Vagina (tissue), 2 donors: ENCODE results near the gene KRT2. TPM values are rescaled to one million over a fixed set of nuclear protein-coding genes. Genes with fewer than 3 reads are reported as not detected.

ENCODE experiments used
- DNase-seq, 2 donors: peaks; one replicate each; pipeline ENCODE4 v3.0.0-alpha.2; 2017; ENCODE audit errors: extremely low spot score in 2 of 2
- H3K27ac ChIP-seq: fragments of 200-600 bp; sonication (generic); one replicate; pipeline ENCODE4 v1.5.1; 2019
- H3K27me3 ChIP-seq: fragments of 200-600 bp; sonication (generic); one replicate; pipeline ENCODE4 v1.5.1; 2019
- H3K36me3 ChIP-seq, 2 donors: fragments of 200-600 bp; sonication (generic); one replicate each; pipeline ENCODE4 v1.5.1; 2017 to 2019
- H3K4me1 ChIP-seq: fragments of 200-600 bp; sonication (generic); one replicate; pipeline ENCODE4 v1.5.1; 2019
- H3K4me3 ChIP-seq, 2 donors: fragments of 200-600 bp; sonication (generic); 1 replicate in 1 of 2; 2 replicates in 1 of 2; pipeline ENCODE4 v1.5.1; 2016 to 2019
- H3K9me3 ChIP-seq: fragments of 200-600 bp; sonication (generic); one replicate; pipeline ENCODE4 v1.5.1; 2019
- CTCF ChIP-seq, 3 experiments: fragments of 450-650 bp in 2 of 3; fragments of 200-600 bp in 1 of 3; sonication (generic) in 1 of 3; IDR thresholded peaks; one replicate each; pipeline ENCODE4 v1.5.1; 2017 to 2019; ENCODE audit warnings: antibody characterized with exemption in 3 of 3, mild to moderate bottlenecking in 2 of 3, moderate library complexity in 2 of 3
- POLR2A ChIP-seq, 2 donors: fragments of 450-650 bp; IDR thresholded peaks; one replicate each; pipeline ENCODE4 v1.6.1; 2017; ENCODE audit warnings: antibody characterized with exemption in 2 of 2, mild to moderate bottlenecking in 2 of 2, moderate library complexity in 2 of 2
- POLR2AphosphoS5 ChIP-seq, 2 donors: sonication (generic); formaldehyde crosslinking; IDR thresholded peaks; one replicate each; pipeline ENCODE4 v1.9.0; 2017; ENCODE audit warnings: antibody characterized with exemption in 2 of 2, mild to moderate bottlenecking in 2 of 2, low read depth in 1 of 2; ENCODE audit not compliant: insufficient read depth in 1 of 2
- intact Hi-C: fragments of 100-400 bp; cut with DNase I; formaldehyde crosslinking; loops from one replicate; pipeline ENCODE4 v1.15.1; 2023
- total RNA-seq: library from RNA; depleted of rRNA; stranded (reverse); fragments of >200 nt; gene quantifications from one replicate; pipeline ENCODE4 v1.2.3, GENCODE V29; 2016

KRT2 gene
- total RNA-seq, 1 donor from 2014 or later, result 2.0 TPM

- no peak for TF ChIP-seq CTCF (IDR thresholded peaks at IDR 0.05)
- TF ChIP-seq POLR2A (IDR thresholded peaks at IDR 0.05), result no peak
- no peak for TF ChIP-seq POLR2AphosphoS5 (IDR thresholded peaks at IDR 0.05; ENCODE audit: insufficient read depth in 1 of 2, low read depth in 1 of 2)
- Histone ChIP-seq H3K27ac (no peak overlapping the region), H3K4me3 (no peak overlapping the region), H3K4me1 (no peaks in the 10 kb centered on the region), H3K27me3 (no peaks in the 10 kb centered on the region), H3K9me3 (no peaks in the 10 kb centered on the region), H3K36me3 (no peaks in the 10 kb centered on the region)
- intact Hi-C loops, result no loop called here
- DNase-seq, result peak; percentile 27 to 79
Observed at GRCh38 chr12:52607314-52607713, 44.7 kb downstream of the KRT2 start.

GRCh38 chr12:52606581-52607218 is 45.3 kb downstream of the KRT2 start:
- intact Hi-C loops, result no loop called here
- peak; percentile 43 to 65 for DNase-seq
- H3K27ac ChIP-seq, result no peak overlapping the region
- H3K27me3 ChIP-seq, result no peaks in the 10 kb centered on the region
- no peak overlapping the region for H3K4me3 ChIP-seq
- TF ChIP-seq CTCF (IDR thresholded peaks at IDR 0.05) (no peak), POLR2A (IDR thresholded peaks at IDR 0.05) (no peak), POLR2AphosphoS5 (IDR thresholded peaks at IDR 0.05; ENCODE audit: insufficient read depth in 1 of 2, low read depth in 1 of 2) (no peak)
- no peaks in the 10 kb centered on the region for H3K9me3 ChIP-seq
- no peaks in the 10 kb centered on the region for H3K4me1 ChIP-seq
- H3K36me3 ChIP-seq, result no peaks in the 10 kb centered on the region

GRCh38 chr12:52606096-52606495 is 45.9 kb downstream of the KRT2 start:
- Histone ChIP-seq H3K27me3 (no peaks in the 10 kb centered on the region), H3K9me3 (no peaks in the 10 kb centered on the region), H3K4me3 (no peak overlapping the region), H3K36me3 (no peaks in the 10 kb centered on the region), H3K27ac (no peak overlapping the region), H3K4me1 (no peaks in the 10 kb centered on the region)
- TF ChIP-seq POLR2AphosphoS5 (IDR thresholded peaks at IDR 0.05; ENCODE audit: insufficient read depth in 1 of 2, low read depth in 1 of 2) (no peak), CTCF (IDR thresholded peaks at IDR 0.05) (no peak), POLR2A (IDR thresholded peaks at IDR 0.05) (no peak)
- DNase-seq, result no peak
- intact Hi-C loops, result no loop called here

GRCh38 chr12:52605542-52605941 is 46.5 kb downstream of the KRT2 start:
- peak; percentile 22 to 34 for DNase-seq
- Histone ChIP-seq H3K27ac (no peak overlapping the region), H3K4me3 (no peak overlapping the region), H3K9me3 (no peaks in the 10 kb centered on the region), H3K4me1 (no peaks in the 10 kb centered on the region), H3K27me3 (no peaks in the 10 kb centered on the region), H3K36me3 (no peaks in the 10 kb centered on the region)
- intact Hi-C loops, result no loop called here
- TF ChIP-seq CTCF (IDR thresholded peaks at IDR 0.05) (no peak), POLR2A (IDR thresholded peaks at IDR 0.05) (no peak), POLR2AphosphoS5 (IDR thresholded peaks at IDR 0.05; ENCODE audit: insufficient read depth in 1 of 2, low read depth in 1 of 2) (no peak)

GRCh38 chr12:52604859-52605258 is 47.2 kb downstream of the KRT2 start:
- Histone ChIP-seq H3K27ac (no peak overlapping the region), H3K36me3 (no peaks in the 10 kb centered on the region), H3K4me1 (no peaks in the 10 kb centered on the region), H3K27me3 (no peaks in the 10 kb centered on the region), H3K9me3 (no peaks in the 10 kb centered on the region), H3K4me3 (no peak overlapping the region)
- peak; percentile 46 to 76 for DNase-seq
- intact Hi-C loops, result no loop called here
- TF ChIP-seq CTCF (IDR thresholded peaks at IDR 0.05) (no peak), POLR2AphosphoS5 (IDR thresholded peaks at IDR 0.05; ENCODE audit: insufficient read depth in 1 of 2, low read depth in 1 of 2) (no peak), POLR2A (IDR thresholded peaks at IDR 0.05) (no peak)
